Neural cell (in vitro differentiated cells): ENCODE data around the gene ZSCAN9.

ENCODE experiments used
- EP300 ChIP-seq: fragments of 450-650 bp; conservative IDR thresholded peaks from 2 replicates; pipeline ENCODE4 v1.6.1; 2014; ENCODE audit warnings: antibody characterized with exemption, mild to moderate bottlenecking, moderate library complexity; ENCODE audit not compliant: poor library complexity, severe bottlenecking
- POLR2AphosphoS5 ChIP-seq: IDR thresholded peaks from 2 replicates; pipeline ENCODE4 v1.6.1; 2012
- RAD21 ChIP-seq: fragments of 450-650 bp; conservative IDR thresholded peaks from 2 replicates; pipeline ENCODE4 v1.6.1; 2014; ENCODE audit warnings: antibody characterized with exemption, mild to moderate bottlenecking, moderate library complexity
- TAF1 ChIP-seq: IDR thresholded peaks from 2 replicates; pipeline ENCODE4 v1.6.1; 2012; ENCODE audit warnings: low read depth
- TF ChIP-seq, protein P1 (sequence below): fragments of 450-650 bp; IDR thresholded peaks from 2 replicates; pipeline ENCODE4 v1.5.1; 2014; ENCODE audit warnings: antibody characterized with exemption, mild to moderate bottlenecking, moderate library complexity; ENCODE audit not compliant: poor library complexity, severe bottlenecking

DNA sequence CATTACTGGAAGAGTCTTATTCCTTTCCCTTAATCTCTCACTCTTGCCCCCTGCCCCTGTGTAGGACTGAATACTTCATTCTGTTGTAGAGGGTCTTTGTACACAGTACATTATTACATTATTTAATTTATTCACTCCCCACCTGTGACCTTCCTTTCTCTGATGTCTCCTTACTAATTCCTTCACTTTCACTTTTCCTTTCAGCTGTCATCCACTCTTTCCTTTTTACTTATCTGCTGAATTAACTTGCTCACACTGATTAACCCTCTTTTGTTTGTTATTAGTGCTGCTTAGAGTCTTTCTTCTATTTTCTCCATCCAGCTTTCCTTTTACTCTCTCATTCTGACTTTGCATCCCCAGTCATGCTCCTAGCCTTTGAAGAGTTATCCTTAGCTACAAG, 49.8 kb downstream of the ZSCAN9 start:
- TF ChIP-seq, protein P1, sequence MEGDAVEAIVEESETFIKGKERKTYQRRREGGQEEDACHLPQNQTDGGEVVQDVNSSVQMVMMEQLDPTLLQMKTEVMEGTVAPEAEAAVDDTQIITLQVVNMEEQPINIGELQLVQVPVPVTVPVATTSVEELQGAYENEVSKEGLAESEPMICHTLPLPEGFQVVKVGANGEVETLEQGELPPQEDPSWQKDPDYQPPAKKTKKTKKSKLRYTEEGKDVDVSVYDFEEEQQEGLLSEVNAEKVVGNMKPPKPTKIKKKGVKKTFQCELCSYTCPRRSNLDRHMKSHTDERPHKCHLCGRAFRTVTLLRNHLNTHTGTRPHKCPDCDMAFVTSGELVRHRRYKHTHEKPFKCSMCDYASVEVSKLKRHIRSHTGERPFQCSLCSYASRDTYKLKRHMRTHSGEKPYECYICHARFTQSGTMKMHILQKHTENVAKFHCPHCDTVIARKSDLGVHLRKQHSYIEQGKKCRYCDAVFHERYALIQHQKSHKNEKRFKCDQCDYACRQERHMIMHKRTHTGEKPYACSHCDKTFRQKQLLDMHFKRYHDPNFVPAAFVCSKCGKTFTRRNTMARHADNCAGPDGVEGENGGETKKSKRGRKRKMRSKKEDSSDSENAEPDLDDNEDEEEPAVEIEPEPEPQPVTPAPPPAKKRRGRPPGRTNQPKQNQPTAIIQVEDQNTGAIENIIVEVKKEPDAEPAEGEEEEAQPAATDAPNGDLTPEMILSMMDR: no peak
- TF ChIP-seq EP300: no peak
- no peak for TF ChIP-seq RAD21
- no peak for TF ChIP-seq POLR2AphosphoS5
- TF ChIP-seq TAF1: no peak
